ENCODE data around the gene USP19.

The USP19 gene

DNA sequence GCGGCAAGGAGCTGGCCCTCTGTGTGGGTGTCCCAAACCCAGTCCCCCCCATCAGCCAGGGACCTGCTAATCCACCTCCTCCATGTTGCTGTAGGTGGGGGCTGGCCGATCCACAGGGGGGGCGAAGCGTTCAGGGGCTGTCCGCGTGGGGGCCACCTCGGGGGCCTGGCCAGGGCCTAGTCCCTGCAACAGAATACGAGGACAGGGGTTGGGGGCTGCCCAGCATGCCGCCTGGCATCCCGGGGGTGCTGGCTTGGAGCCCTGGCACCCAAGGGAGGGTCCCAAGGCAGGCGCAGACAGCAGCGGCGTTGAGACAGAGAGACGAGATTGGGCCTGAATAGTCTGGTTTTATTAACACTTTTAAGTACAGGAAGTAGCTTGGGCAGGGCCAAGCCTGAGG is 12.3 kb downstream of the USP19 start:
- DNase-seq, result no peak
- in situ Hi-C loops (cut with MboI; ENCODE audit: low pct_unique_long_range_greater_than_20kb, low sequenced_read_pairs), result no loop called here

DNA sequence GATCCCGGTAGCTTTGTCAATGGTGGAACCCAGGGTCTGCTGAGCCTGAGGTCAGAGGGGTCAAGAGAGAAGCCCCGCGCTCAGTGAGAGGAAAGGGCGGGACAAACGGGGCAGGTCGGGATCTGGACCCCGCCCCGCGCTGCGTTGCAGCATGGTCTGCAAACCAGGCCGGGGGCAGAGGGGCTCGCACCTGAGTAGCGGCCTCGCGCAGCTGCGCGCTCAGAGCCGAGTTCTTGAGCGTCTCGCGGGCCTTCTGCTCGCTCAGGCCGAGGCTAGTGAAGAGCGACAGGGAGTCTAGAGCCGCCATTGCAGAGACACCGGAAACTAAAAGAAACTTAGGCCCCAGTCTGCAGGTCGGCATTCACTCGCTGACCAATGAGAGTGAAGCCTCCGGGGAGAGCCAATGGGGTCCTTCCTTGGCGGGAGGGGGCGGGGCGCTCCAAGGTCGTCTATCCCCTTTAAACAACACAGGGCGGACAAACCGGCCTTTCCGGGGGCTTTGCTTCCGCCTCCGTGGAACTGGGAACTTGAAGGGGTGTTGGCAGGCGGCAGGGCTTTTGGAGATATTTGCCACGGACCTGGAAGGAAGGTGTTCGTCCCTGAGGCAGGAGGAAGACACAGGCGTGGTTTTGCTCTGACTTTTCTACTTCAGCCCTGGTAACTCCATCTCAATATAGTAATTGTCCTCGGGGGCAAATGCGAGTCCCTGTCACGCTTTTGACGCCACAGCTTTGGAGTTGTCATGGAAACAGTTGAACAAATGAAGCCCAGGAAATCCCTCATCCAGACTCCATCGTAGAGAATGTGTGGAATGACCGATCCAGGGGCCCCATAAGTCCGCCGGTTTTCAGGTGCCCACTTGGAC is 16.0 kb downstream of the USP19 start, which contains the start of gene QARS1:
TSS of gene QARS1 (minus strand) at position 331 of the 865 bp plus-strand sequence. CDS start at position 307, 24 bp downstream.
- DNase-seq, result peak; percentile 94
- in situ Hi-C loops (cut with MboI; ENCODE audit: low pct_unique_long_range_greater_than_20kb, low sequenced_read_pairs), result no loop called here

DNA sequence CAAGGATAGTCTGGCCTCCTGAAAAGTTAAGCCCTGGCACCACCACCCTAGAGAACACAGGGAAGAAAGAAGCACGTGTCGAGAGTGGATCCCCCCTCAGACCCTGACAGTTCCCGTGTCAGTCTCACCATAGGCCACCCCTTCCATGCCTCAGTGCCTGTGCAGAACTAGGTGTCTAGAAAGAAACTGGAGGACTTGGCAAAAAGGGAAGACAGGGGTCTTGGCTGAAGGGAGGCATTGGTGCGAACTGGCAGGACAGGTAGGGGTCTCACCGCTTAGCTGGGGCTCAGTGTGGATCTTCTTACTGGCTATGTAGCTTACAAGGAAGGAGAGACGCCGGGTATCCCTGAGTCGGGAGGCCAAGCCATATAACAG is 16.6 kb downstream of the USP19 start:
- in situ Hi-C loops (cut with MboI; ENCODE audit: low pct_unique_long_range_greater_than_20kb, low sequenced_read_pairs), result no loop called here
- DNase-seq, result no peak

DNA sequence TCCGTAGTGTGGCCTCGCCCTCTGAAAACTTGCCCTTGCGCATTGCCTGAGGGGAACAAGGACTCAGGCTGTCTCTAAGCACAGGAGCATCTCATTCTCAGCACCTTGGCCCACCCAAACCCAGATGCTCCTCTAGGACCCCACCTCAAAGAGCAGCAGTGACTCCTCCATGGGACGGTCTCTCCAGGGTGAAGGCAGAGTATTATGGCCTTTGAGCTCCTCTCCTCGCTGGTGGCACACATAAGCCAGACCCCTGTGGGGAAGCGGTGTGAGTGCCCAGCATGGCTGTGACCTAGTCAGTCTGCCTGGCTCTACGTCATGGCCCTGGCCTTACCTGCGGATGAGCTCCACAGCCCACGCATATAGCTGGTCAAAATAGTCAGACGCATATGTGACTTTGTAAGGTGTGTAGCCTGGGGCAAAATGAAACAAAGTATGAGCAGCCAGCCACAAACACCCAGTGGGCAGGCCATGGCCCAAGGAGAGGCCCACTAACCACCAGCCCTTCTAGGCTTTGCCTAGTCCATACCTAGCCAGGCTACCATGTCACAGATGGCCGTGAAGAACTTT is 20.5 kb downstream of the USP19 start:
- in situ Hi-C loops (cut with MboI; ENCODE audit: low pct_unique_long_range_greater_than_20kb, low sequenced_read_pairs), result no loop called here
- DNase-seq, result no peak

DNA sequence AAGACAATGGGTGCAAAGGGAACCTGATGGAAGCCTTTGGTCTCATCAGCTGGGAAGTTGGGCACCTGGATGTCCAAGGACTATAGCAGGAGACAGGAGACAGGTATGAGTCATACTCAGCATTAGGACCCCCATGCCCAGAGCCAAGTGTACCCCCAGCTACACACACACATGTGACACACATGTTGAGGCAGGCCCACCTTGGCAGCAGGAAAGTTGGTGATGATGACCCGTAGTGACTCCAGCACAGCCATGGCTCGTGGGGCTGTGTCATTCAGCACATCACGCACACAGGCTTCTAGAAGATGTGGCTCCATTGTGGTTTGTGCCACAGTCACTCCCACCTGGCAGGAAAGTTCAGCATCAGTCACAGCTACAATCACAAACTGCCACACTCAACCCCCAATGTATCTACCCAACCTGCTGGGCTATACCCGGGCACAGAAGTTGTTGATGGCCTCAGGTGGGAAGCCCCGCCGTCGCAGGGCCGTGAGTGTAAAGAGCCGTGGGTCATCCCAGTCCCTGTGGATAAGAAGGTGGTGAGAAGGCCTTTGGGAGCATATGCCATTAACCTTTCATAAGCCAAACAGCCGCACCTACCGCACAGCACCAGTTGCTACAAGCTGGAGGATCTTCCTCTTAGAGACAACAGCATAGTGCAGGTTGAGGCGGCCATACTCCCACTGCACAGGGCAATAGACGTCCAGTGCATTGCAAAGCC is 21.6 kb downstream of the USP19 start:
- DNase-seq, result no peak
- in situ Hi-C loops (cut with MboI; ENCODE audit: low pct_unique_long_range_greater_than_20kb, low sequenced_read_pairs), result no loop called here

DNA sequence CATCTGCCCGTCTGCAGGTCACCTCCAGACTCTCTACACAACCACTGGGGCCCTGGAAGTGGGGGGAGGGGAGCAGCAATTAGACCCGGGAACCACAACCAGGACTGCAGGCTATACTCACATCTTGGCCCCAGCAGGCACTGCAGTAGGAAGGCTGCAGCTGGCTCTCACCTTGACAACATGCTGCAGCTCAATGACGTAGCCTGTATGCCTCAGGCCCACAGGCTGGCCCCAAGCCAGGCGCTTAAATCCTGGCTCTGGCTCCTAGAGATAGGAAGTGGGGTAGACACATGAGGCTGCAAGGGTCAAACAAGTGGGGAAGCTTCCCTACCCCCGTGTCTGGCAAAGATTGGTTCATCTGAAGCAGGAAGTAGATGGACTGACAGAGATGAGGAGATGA is 22.2 kb downstream of the USP19 start:
- in situ Hi-C loops (cut with MboI; ENCODE audit: low pct_unique_long_range_greater_than_20kb, low sequenced_read_pairs), result no loop called here
- DNase-seq, result no peak

DNA sequence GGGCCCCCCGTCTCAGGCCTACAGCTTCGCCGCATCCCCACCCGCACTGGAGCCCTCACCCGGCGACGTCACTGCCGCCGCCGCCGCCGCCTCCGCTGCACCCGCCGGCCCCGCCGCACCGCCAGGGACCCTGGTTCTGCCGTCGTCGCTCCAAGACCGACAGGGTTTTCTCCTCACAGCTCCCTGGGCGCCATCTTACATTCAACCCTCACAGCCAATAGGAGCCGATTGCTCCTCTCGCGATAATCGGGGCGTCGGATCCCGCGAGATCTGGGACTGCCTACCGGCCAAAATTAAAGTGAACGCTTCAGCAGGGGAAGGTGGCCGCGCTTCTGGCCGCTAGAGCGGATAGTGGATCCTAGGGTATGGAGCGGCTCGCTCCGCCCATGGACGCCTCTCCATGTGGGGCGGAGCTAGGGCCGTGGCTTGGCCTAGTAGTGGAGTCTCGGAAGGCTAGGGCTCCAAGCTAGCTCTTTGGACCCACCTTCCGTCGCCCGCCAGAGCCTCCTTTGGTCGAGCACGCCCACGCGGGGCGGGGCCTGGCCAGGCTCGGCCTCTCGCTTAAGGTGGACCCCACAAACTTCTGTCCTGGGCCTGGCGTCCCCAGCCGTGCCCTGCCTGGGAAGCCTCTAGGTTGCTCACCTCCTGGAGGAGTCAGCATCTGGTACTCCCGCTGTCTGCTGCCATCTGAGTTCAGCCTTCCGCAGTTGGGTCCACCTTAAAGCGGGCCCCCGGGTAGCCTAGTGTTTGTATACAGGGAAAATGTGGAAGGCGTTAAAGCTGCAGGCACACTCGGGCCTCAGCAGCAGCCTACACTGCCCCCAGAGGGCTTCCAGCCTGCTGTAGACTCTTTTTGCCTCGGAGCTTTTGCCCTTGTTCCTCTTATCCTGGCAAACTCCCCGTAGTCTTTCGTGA is 26.5 kb downstream of the USP19 start, which contains the start of gene QRICH1:
TSS of gene QRICH1 (minus strand) at position 219 of the 915 bp plus-strand sequence. CDS start 17,054 bp downstream, outside the sequence.
- DNase-seq, result peak; percentile 99
- in situ Hi-C loops (cut with MboI; ENCODE audit: low pct_unique_long_range_greater_than_20kb, low sequenced_read_pairs), result no loop called here

DNA sequence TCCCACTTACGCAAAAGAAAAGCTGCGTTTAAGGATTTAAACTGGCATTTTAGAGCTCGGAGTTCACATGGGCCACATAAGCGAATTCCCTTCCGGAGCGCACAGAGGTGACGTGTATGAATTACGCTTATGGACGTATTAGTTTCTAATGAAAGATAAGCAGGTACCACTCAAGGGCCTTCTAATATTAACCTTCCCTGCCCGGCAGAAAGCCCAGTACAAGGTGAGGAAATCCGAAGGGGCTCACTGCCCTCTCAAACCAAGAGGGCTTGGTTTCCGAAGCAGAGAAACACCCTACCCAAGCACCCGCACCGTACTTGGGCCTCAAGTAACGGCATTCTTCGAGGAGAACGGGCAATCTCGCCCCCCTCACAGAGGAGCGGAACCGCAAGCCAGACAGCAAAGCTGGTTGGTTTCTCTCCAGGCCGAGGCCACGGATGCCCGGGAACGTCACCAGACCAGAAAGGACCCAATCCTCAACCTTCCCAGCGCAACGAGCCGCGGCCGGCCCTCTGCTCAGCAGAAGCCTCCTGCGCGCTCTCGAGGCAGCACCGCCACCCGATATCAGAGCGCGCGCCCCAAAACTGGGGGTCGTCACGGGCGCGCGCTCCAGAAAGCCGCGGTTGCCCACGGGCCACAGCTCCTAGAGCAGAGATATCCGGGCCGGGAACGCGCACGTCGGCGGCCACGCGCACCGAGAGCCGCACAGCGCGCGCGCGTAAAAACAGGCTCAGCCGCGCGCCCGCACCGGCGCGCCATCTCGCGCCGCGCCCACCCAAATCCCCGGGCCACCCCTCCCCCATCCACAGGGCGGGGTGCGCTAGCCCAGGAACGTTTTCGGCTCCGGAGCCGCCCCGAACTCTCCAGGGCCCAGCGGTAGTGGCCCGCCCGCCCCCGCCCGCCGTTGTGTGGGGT is 27.4 kb downstream of the USP19 start:
- in situ Hi-C loops (cut with MboI; ENCODE audit: low pct_unique_long_range_greater_than_20kb, low sequenced_read_pairs), result no loop called here

DNA sequence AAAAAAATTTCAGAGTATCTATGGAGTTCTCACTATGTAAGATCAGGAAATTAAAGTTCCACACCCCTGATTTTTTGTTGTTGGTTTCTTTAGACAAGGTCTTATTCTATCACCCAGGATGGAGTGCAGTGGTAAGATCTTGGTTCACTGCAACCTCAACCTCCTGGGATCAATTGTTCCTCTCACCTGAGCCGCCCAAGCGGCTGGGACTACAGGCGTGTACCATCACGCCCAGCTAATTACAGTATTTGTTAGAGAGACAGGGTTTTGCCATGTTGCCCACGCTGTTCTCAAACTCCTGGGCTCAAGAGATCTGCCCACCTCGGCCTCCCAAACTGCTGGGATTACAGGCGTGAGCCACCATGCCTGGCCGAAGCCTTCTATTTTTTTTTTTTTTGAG is 39.2 kb downstream of the USP19 start:
- in situ Hi-C loops (cut with MboI; ENCODE audit: low pct_unique_long_range_greater_than_20kb, low sequenced_read_pairs), result no loop called here
- no peak for DNase-seq

More for the DNA sequence above, 27.4 kb downstream of the USP19 start:
- peak; percentile 84 for DNase-seq

DNA sequence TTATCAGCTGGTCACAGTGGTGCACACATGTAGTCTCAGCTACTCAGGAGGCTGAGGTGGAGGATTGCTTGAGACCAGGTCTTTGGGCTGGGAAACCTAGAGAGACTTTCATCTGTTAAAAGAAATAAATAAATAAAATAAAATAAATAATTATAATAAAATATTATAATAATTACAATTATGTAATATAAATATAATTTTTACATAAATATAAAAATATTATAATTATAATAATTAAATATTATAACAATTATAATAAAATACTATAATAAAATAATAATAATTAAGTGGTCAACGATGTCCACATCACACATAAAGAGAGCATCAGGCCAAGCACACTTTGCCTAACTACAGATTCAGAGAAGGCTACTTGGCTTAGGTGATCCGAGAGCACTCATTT is 41.4 kb downstream of the USP19 start:
- DNase-seq, result no peak
- in situ Hi-C loops (cut with MboI; ENCODE audit: low pct_unique_long_range_greater_than_20kb, low sequenced_read_pairs), result no loop called here

DNA sequence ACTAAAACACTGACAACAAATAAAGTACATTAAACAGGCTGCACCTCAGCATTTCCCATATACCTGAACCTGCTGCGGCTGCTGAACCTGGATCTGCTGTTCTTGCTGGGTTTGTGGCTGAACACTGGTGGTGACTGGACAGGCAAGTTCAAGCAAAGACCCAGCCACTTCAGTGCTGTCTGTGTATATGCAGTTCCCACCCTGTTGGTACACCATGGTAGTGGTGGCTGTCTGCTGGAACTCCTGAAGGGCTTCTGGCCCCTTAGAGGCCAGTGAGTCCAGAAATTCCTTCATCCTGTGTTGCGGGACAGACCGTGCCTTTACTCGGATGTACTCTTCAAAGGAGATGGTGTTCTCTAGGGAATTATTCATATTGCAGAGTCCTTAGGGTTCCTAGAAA is 44.0 kb downstream of the USP19 start:
- in situ Hi-C loops (cut with MboI; ENCODE audit: low pct_unique_long_range_greater_than_20kb, low sequenced_read_pairs), result no loop called here
- no peak for DNase-seq

DNA sequence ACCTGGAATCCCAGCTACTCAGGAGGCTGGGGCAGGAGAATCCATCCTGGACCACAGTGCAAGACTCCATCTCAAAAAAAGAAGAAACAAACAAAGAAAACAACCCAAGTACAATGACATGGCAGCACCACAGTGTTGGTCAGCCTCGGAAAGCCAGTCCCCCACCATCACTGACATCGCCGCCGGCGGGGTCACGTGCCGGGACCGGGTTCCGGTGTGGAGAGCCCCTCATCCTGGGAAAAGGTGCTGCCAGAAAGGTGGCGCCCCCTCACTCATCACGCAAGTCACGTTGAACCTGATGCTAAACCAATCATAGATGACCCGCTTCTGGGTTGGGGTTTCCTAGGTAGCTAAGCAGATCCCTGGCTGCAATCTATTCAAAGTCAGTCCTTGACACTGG is 44.5 kb downstream of the USP19 start:
- DNase-seq, result no peak
- in situ Hi-C loops (cut with MboI; ENCODE audit: low pct_unique_long_range_greater_than_20kb, low sequenced_read_pairs), result no loop called here

Measured in KBM-7 (cell line).